GM12801 (cell line): ENCODE data around the gene PLCB2.

ENCODE experiments used
- CTCF ChIP-seq: IDR thresholded peaks from one replicate; pipeline ENCODE4 v1.5.1; 2011; ENCODE audit warnings: control low read depth; ENCODE audit not compliant: insufficient read length; ENCODE audit errors: extremely low read depth

The PLCB2 gene

GRCh38 chr15:40296561-40297230 is 11.0 kb downstream of the PLCB2 start:
- no peak for TF ChIP-seq CTCF

DNA sequence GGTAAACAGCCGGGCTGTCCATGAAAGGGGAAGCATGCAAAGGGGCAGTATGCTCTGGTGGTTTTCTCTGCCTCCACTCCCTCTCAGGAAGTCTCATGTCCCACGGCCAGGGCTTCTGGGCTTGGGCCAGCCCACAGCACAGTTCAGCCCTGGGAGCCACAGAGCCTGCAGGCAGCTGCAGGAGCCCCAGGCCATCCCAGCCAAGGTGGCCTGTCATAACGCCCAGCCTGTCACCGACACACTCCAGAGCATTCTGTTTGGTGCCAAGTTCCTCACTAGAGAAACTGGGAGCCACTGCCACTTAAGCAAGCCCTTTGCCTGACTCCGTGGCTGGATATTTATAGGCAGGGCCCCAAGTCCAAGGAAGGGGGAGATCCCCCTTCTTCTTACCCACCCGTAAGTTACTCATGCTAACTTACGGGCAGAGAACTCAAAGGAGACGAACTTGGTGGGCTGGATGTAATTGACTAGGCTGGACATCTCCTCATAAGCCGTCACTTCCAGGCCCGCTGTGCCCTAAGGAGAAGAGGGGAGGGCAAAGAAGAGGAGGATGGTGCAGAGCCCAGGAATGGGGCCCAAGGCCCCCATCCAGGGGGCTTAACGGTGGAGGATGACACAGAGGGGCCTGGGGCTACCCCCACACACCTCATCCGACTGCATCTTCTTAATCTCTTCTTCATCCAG is 11.7 kb downstream of the PLCB2 start:
- no peak for TF ChIP-seq CTCF

DNA sequence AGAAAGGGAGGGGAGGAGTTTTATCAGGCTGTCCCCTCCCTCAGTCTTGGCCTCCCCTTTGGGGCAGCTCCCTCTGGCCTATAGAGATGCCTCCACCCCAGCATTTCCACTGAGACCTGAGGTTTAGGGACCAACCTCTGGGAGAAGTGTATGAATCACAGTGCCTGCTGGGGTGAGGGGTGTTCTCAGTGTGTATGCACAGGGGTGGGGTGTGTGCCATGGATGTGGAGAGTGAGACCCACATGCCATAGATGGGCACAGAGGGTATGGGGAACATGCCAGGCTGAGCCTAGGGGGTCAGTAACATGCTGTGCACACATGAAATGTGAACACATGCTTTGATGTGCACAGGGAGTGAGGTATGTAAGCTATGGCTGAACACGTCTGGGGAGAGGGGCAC is 12.4 kb downstream of the PLCB2 start:
- no peak for TF ChIP-seq CTCF

GRCh38 chr15:40293905-40294895 is 13.5 kb downstream of the PLCB2 start:
- TF ChIP-seq CTCF, result no peak

- TF ChIP-seq CTCF, result no peak
Measured at GRCh38 chr15:40293006-40293405, 14.7 kb downstream of the PLCB2 start.

DNA sequence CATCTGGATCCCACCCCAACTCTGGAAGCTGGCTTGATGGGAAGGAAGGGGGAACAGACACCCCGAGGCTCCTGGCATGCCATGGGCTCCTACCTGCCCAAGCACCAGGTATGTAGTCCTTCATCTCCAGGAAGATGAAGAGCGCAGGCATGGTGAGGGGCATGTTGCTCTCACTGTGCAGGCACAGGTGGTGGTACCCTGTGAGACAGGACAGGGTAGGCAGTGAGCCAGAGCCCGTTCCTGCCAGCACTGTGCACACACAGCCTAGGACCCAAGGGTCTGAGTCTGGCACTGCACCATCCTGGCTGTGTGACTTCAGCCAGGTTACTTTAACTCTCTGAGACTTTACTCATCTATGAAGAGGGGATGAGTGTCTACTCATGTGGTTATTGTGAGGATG is 15.5 kb downstream of the PLCB2 start:
- no peak for TF ChIP-seq CTCF
